DOHH2 (cell line): Measurements from ENCODE around the gene PIBF1.

Experiments used
- EZH2phosphoT487 ChIP-seq: fragments of 200-600 bp; sonication (generic); IDR thresholded peaks from 2 replicates; pipeline ENCODE4 v1.6.1; 2017; ENCODE audit warnings: borderline replicate concordance, mild to moderate bottlenecking, antibody characterized with exemption, low read length, moderate library complexity, mixed read lengths
- TF ChIP-seq, protein P1 (sequence below): fragments of 200-600 bp; sonication (generic); IDR thresholded peaks from one replicate; pipeline ENCODE4 v1.5.1; 2014; ENCODE audit warnings: antibody characterized with exemption, mild to moderate bottlenecking, low read depth, low read length; ENCODE audit not compliant: poor library complexity, severe bottlenecking

DNA sequence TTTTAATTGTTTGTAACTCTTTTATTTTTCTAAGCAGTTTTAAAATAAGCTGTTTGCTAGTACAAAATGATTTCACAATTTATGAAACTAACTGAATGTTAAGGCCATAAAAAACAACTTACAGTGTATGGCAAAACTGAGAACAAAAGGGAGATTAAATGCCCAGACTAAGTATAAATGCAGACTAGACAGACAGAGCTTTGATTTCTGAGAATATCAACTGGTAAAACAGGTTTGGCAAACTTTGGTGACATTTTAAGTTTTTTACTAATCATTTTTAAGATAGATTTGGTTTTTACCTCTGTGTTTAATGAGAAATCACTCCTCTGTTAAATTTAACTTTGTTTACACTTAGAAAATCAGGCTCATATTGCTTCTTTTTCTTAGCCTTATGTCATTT lies 149.4 kb downstream of the PIBF1 start:
- TF ChIP-seq, protein P1, sequence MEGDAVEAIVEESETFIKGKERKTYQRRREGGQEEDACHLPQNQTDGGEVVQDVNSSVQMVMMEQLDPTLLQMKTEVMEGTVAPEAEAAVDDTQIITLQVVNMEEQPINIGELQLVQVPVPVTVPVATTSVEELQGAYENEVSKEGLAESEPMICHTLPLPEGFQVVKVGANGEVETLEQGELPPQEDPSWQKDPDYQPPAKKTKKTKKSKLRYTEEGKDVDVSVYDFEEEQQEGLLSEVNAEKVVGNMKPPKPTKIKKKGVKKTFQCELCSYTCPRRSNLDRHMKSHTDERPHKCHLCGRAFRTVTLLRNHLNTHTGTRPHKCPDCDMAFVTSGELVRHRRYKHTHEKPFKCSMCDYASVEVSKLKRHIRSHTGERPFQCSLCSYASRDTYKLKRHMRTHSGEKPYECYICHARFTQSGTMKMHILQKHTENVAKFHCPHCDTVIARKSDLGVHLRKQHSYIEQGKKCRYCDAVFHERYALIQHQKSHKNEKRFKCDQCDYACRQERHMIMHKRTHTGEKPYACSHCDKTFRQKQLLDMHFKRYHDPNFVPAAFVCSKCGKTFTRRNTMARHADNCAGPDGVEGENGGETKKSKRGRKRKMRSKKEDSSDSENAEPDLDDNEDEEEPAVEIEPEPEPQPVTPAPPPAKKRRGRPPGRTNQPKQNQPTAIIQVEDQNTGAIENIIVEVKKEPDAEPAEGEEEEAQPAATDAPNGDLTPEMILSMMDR = no peak
- TF ChIP-seq EZH2phosphoT487 = no peak
